Stimulated activated CD8-positive, alpha-beta memory T cell treated with anti-CD3 and anti-CD28 coated beads, Interleukin-4, amount 100 ng/mL, for 48 hours (primary cell): ENCODE data around the gene ATP8B3.

Experiments used
- DNase-seq: peaks from one replicate; pipeline ENCODE4 v3.0.0-alpha.2; 2020

ATP8B3 gene

DNA sequence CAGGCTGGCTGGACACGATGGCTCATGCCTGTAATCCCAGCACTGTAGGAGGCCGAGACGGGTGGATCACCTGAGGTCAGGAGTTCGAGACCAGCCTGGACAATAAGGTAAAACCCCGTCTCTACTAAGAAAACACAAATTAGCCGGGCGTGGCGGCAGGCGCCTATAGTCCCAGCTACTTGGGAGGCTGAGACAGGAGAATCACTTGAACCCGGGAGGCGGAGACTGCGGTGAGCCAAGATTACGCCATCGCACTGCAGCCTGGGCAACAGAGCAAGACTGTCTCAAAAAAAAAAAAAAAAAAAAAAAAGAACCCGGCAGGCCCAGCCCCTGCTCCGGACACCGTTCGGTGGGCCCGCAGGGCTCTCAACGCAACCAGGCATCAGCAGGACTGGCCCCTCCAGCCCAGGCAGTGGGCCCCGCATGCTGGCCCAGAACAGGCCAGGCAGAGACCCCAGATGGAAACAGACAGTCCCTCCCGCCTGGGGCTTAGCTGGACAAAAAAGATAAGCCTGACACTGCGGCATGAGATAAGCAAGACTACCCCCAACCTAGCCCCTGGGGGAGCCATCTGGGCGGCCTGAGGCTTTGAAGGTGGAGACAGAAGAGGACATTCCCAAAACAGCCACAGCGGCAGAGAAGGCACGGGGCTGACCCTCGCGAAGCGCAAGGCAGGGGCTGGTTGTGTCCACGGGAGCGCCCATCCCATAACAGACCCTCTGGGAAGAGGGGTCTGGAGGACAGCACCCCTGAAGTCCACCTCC lies 24.6 kb upstream of the ATP8B3 start:
- no peak for DNase-seq

DNA sequence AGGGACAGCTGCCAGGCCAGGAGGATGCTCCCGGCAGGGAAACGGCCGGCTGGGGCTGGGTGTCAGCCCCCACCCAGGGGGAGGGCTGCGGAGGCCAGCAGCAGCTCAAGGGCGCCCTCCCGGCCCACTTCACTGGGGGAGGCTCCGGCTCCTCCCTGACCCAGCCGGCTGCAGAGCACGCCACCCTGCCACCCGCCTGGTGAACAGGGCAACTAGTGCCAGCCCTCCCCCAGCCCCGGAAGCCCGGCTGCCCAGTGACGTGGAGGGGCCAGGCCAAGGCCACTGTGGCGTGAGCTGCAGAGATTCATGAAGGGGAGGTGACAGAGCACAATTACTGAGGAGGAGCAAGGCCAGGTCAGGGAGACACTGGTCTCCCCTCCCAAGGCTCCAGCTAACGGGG lies 21.5 kb upstream of the ATP8B3 start:
- DNase-seq = no peak

GRCh38 chr19:1832046-1832663 lies 20.1 kb upstream of the ATP8B3 start:
- DNase-seq = no peak

DNA sequence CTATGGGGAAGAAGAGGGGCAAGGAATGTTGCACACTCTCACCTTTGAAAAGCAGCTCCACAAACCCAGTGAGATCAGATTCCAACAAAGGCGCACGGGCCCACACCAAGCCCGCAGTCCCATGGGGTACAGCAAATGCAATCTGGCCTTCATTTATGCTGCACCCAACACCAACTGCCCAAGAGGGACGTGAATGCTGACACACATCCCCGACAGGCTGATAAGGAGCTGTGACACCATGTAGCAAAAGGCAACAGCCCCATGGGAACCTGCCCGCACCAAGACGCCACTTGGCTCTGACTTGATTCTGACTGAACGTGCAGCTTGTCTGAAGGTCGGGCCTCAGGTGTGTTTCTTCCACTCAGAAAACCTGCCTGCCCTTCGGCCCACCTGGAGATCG lies 18.9 kb upstream of the ATP8B3 start:
- no peak for DNase-seq

DNA sequence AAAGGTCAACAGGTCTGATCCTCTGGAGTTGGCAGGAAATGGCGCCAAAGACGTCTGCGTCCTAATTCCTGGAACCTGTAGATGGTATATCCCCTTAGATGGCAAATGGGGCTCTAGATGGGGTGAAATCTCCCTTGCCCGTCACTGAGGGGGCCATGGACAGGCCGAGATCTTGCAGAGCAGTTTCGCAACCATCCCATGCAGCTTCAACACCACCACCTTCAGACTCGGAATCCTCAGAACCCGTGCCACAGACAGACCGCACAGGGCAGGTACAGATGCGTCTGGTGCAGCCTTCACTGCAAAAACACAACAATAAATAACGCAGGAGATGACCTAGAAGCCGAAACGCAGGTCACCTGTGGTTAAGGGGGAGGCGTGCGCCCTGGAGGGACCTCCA lies 18.5 kb upstream of the ATP8B3 start:
- DNase-seq = no peak

DNA sequence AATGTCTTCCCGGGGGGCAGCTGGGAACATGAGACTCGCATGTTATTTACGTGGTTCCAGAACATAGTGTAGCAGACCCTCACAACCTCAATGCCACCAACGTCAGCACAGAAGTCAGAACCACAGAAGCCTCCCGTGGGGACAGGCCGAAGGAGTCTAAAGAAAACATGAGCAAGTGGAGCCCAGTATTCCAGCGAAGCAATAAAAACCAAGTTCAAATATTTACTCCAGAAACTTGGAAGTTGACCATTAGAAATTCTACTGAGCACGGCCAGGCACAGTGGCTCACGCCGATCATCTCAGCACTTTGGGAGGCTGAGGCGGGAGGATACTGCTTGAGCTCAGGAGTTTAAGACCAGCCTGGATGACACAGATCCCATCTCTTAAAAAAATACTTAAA lies 17.9 kb upstream of the ATP8B3 start:
- DNase-seq = no peak

DNA sequence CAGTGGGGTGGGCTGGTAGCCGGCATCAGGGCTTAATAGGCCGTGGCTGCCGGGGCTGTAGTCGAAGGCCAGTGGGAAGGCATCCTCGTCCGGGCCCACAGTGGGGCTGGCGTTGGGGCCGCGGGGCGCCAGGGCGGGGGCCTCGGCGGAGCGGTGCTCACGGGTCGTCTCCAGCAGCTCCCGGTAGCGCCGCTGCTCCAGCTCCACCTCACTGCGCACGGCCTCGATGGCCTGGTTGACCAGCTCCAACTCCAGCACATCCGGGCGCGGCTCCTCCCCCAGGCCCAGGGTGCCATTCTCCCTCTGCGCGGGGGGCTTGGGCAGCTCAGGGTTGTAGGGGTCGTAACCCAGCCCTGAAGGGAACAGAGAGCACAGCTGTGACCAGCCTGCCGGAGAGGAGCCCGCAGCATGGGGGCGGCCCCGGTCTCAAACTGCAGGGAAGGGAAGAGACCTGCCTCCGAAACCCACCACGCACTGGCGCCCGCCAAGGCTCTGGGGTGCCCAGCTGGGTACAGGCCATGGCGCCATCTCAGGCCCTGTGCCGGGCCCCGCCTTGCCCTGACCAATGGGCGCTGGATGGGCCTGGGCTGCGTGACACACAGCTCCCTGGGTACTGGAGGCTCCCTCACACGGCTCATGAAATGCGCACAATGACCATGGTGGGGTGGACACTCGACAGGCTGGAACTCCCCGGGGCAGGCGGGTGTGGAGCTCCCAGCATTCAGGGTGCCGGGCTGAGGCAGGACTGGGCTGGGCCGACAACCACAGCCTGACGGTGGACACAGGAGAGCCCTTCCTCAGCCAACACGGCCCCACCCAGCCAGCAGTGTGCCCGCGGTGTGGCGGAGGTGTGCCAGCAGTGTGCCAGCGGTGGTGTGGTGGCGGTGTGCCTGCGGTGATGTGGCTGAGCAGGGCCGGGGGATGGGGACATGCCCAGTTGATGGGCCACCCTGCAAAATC lies 16.5 kb upstream of the ATP8B3 start:
- no peak for DNase-seq

- DNase-seq = no peak
These were observed 15.6 kb upstream of the ATP8B3 start for GRCh38 chr19:1827566-1828278.

- no peak for DNase-seq
These were observed 14.8 kb upstream of the ATP8B3 start for GRCh38 chr19:1826557-1827521.

GRCh38 chr19:1825909-1826556 lies 14.0 kb upstream of the ATP8B3 start:
- DNase-seq = peak; percentile 87

- DNase-seq = no peak
These were observed 12.2 kb upstream of the ATP8B3 start for GRCh38 chr19:1824252-1824622.

DNA sequence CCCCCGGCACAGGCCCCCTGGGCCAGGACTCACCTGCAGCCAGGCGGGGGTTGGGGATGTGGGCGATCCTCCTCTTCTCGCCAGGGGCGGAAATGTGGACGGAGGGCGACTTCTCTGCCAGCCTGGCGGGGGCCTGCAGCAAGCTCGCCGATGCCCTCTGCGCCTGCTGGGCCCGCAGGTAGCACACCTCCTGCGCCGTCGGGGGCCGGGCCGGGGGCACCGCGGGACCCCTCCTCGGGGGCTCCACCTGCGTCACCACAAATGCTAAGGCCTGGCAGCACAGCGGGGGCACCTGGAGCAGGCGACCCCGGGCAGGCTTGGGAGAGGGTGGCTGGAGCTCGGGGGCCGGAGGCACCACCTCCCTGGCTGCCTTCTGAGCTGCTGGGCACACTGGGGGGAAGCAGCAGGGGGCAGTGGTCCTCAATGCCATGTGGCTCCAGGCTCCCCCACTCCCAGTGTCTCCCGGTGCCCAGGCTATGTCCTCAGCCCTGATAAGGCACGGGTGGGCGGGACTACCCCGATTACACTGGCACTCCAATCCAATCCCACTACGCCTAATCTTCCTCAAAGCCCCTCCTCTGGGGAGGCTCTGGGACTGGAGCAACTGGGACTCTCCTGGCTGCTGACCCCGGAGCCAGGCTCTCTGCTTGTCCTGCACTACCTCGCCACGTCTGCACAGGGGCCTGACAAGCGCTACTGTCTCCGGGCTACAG lies 11.6 kb upstream of the ATP8B3 start:
- no peak for DNase-seq

DNA sequence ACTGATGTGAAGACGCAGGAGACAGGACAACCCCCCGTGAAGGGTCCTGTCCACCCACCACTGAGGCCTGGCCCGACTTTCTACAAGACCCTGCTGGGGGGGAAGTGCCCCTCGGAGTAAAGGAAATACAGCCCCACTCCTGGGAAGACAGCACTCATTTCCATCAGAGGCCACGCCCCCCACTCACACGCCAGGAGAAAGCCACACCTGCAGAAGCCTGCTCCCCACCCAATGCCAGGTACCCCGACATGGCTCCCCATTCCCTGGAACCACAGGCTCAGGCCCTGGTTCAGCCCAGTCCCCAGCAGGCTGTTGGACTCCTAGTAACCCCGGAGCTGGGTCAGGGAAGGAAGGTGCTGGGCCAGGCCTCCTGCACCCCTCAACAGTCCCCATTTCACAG lies 10.9 kb upstream of the ATP8B3 start:
- no peak for DNase-seq

GRCh38 chr19:1822210-1822609 lies 10.1 kb upstream of the ATP8B3 start:
- no peak for DNase-seq

DNA sequence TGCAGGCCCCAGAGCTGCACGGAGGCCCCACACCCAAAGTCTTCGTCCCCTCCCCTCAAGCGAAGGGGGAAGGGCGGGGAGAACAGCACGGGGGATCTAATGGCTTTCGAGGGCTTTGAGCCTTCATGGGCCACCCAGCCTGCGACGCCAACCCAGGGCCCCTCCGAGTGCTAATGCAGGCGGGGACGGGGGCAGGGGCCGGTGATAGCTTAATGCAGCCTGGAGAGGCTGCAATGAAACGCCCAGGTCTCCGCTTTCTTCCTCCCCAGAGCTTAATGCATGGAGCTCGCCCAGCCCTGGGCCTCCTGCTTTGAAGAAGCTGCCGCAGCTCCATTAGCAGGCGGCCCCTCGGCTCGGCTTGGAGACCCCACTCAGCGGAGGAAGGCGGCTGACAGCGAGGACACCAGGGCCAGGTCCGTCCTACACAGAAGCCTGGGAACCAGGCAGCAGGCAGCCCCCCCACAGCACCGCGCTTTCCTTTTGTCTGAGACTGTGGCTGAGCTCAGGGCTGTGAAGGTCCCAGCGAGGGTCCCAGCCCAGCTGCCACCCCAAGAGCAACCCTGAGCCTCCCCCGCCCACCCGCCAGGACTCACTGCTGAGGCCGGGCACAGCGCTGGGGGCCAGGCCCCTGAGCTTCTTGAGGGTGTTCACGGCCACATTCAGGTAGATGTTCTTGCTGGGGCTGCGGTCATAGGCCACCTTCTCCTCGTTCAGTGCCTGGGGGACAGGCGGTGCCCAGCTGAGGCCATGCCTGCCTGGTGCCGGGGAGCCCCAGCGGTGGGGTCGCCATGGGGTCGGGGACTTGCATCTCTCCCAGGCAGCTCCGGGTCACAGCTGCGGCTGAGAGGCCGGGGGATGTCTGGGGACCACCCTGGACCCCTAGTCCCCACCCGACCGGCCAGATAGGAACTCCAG lies 7.5 kb upstream of the ATP8B3 start:
- no peak for DNase-seq

DNA sequence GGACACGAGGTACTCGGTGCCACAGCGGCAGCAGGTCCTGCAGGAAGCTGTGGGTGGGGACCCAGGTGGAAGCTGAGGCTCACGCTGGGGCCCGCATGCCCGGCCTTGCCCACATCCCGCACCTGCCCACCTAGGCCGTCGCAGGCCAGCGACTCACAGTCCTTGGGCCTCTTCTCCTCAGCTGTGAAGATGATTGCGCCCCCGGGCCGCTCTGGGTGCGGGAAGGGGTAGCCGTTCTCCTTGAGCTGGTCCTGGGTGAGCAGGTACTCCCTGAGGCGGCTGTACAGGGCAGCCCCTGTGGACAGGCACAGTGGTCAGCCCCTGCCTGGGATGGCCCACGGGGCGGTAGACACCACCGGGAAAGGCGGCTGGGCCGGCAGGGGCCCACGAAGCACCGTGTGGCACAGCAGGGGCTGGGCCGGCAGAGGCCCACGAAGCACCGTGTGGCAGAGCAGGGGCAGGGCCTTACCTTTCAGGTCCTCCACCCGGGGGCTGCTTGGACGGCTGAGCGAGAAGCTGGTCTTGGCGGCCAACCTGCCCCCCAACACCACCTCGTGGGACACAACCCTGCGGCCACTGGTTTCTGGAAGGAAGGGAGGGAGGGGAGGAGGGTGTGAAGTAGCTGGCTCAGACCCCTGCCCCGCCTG lies 6.6 kb upstream of the ATP8B3 start:
- DNase-seq = no peak

GRCh38 chr19:1817553-1818179 lies 5.6 kb upstream of the ATP8B3 start:
- DNase-seq = no peak

DNA sequence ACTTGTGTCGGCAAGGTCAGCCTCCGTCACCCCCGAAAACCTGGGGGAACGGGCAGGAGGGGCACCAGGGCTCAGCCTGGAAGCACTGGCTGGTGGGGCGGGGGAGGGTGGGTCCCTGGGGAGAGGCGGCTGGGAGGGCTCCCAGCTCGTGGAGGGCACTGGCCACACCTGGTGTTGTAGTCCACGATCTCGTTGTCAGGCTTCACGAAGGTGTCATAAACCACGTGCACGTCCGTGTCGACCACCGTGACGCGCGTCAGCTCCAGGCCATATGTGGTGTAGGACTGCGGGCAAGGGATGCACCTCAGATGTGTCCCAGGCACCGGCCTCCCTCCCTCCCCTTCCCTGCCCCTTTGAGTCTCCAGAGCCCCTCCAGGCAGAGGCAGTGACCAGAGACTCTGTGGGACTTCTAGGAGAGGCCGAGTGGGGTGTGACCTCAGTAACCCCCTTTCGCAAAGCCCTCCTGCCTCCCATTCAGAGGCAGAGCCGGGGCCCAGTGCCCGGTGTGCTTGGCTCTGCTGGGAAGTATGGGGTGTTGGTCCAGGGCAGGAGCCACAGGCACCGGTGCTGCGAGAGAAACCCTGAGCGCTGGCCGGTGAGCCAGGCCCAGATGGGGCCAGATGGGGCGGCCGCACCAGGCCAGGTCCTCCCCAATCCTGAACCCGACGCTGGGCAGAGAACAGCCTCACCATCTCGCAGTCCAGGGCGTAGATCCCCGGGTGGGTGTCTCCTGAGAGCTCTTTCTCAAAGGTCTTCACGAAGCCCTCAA lies 4.6 kb upstream of the ATP8B3 start:
- no peak for DNase-seq
